Left ventricle myocardium inferior (tissue), 1 donor: ENCODE data around the gene SYNDIG1. TPM values are rescaled to one million over a fixed set of nuclear protein-coding genes. Genes with fewer than 3 reads are reported as not detected.

Experiments used
- DNase-seq: peaks from one replicate; pipeline ENCODE4 v3.0.0-alpha.2; 2020
- H3K27ac ChIP-seq: fragments of 200-600 bp; replicated peaks from 2 replicates; pipeline ENCODE4 v1.8.0; 2021
- H3K27me3 ChIP-seq: fragments of 200-600 bp; 2 replicates; pipeline ENCODE4 v1.8.0; 2021; ENCODE audit warnings: low read depth
- H3K36me3 ChIP-seq: fragments of 200-600 bp; 2 replicates; pipeline ENCODE4 v1.8.0; 2021
- H3K4me1 ChIP-seq: fragments of 200-600 bp; 2 replicates; pipeline ENCODE4 v1.8.0; 2021
- H3K4me3 ChIP-seq: fragments of 200-600 bp; 2 replicates; pipeline ENCODE4 v1.8.0; 2021; ENCODE audit warnings: mild to moderate bottlenecking, moderate library complexity
- H3K9me3 ChIP-seq: fragments of 200-600 bp; replicated peaks from 2 replicates; pipeline ENCODE4 v1.8.0; 2021
- CTCF ChIP-seq: fragments of 200-600 bp; IDR thresholded peaks from 2 replicates; pipeline ENCODE4 v1.8.0; 2021; ENCODE audit warnings: antibody characterized with exemption, mild to moderate bottlenecking, borderline replicate concordance
- intact Hi-C: fragments of 100-400 bp; cut with micrococcal nuclease; formaldehyde crosslinking; loops from one replicate; pipeline ENCODE4 v1.11.0; 2022
- total RNA-seq: library from RNA; stranded (reverse); fragmentation: NEBNext Ultra II Directional; extraction: Animal tissue kit (Norgen Biotek cat#: 25700); gene quantifications from one replicate; pipeline ENCODE4 v1.2.1, GENCODE V29; 2021
- donor health status: DM: no; HTN: yes; CAD: no; lungs with severe emphysema.

Gene SYNDIG1
- total RNA-seq, 1 donor from 2014 or later: 21.4 TPM

DNA sequence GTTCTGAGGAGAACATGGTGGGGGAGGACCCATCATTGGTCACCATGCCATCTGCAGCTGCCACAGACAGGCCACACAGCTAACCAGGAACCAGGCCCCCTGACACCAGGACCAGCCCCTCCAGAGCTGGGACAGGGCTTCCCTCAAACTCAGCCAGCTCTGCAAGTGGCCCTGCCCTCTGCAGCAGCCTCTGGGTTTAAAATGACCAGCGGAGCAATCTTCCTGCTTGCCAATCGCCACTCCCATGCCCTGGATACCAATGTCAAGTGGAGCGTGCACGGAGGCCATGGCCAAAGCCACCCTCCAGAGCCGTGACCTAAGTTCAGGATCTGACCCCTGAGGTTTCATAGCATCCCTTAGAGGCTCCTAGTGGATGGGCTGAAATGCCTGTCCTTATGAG, 199.4 kb downstream of the SYNDIG1 start:
- no peaks in the 10 kb centered on the region for H3K27me3 ChIP-seq
- H3K4me3 ChIP-seq: no peak overlapping the region
- no peaks in the 10 kb centered on the region for H3K36me3 ChIP-seq
- H3K9me3 ChIP-seq: no peaks in the 10 kb centered on the region
- intact Hi-C loops: no loop called here
- no peak for DNase-seq
- no peaks in the 10 kb centered on the region for H3K4me1 ChIP-seq
- no peak for TF ChIP-seq CTCF
- no peak overlapping the region for H3K27ac ChIP-seq

GRCh38 chr20:24669701-24670100, 200.3 kb downstream of the SYNDIG1 start:
- intact Hi-C loops: no loop called here
- no peak overlapping the region for H3K4me3 ChIP-seq
- no peak for TF ChIP-seq CTCF
- DNase-seq: no peak
- H3K9me3 ChIP-seq: no peaks in the 10 kb centered on the region
- H3K27me3 ChIP-seq: no peaks in the 10 kb centered on the region
- H3K27ac ChIP-seq: no peak overlapping the region
- no peaks in the 10 kb centered on the region for H3K4me1 ChIP-seq
- H3K36me3 ChIP-seq: no peaks in the 10 kb centered on the region

- no peaks in the 10 kb centered on the region for H3K9me3 ChIP-seq
- H3K4me3 ChIP-seq: no peak overlapping the region
- intact Hi-C loops: no loop called here
- no peak for DNase-seq
- no peaks in the 10 kb centered on the region for H3K4me1 ChIP-seq
- H3K27ac ChIP-seq: no peak overlapping the region
- no peak for TF ChIP-seq CTCF
- no peaks in the 10 kb centered on the region for H3K27me3 ChIP-seq
- no peaks in the 10 kb centered on the region for H3K36me3 ChIP-seq
These were observed 201.0 kb downstream of the SYNDIG1 start for GRCh38 chr20:24670341-24670872.

- DNase-seq: no peak
- Histone ChIP-seq H3K36me3 (no peaks in the 10 kb centered on the region), H3K27me3 (no peaks in the 10 kb centered on the region), H3K27ac (no peak overlapping the region), H3K4me1 (no peaks in the 10 kb centered on the region), H3K9me3 (no peaks in the 10 kb centered on the region), H3K4me3 (no peak overlapping the region)
- TF ChIP-seq CTCF: no peak
- intact Hi-C loops: no loop called here
These were observed 201.6 kb downstream of the SYNDIG1 start for GRCh38 chr20:24670981-24671380.

DNA sequence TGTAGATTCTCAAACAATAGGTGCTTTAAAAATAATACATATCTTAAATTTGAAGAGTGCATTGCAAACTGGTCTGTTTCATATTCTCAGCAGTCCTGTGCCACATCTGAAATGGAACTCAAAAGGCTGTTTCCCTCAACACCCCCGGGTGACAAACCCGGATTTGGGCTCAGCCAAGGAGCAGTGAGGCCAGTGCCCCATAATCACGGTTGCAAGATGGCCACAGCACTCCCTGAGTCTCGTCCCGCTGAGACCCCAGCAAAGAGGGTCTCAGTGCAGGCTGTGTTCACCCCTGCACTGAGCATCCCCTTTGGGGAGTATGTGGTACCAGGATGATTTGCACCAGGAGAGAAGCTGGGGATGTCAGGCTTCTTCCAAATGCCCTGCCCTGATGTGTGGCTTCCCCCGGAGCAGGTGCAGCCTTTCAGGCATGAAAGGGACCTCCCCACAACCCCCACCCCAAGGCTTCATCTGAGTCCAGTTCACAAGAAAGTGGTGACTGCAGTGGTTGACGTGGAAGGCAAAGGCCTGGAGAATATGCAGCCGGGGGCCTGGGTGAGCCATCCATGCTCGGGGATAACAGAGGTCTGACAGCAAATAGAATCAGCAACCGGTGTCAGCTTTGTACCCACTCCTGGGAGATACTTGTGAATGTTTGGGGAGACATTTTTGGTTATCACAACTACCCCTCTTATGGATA, 202.9 kb downstream of the SYNDIG1 start:
- H3K27me3 ChIP-seq: no peaks in the 10 kb centered on the region
- no peaks in the 10 kb centered on the region for H3K36me3 ChIP-seq
- TF ChIP-seq CTCF: no peak
- H3K4me3 ChIP-seq: no peak overlapping the region
- H3K27ac ChIP-seq: no peak overlapping the region
- DNase-seq: no peak
- H3K4me1 ChIP-seq: no peaks in the 10 kb centered on the region
- no peaks in the 10 kb centered on the region for H3K9me3 ChIP-seq
- intact Hi-C loops: no loop called here
